Loucy (cell line): ENCODE data around the gene HOXB7.

ENCODE experiments used
- H2AFZ ChIP-seq: fragments of 200-600 bp; sonication (generic); 2 replicates; pipeline ENCODE4 v1.6.0; 2016; ENCODE audit warnings: antibody characterized with exemption, mild to moderate bottlenecking, low read length, moderate library complexity
- H3F3A ChIP-seq: fragments of 200-600 bp; 2 replicates; pipeline ENCODE4 v1.6.0; 2016; ENCODE audit warnings: antibody characterized with exemption, low read depth, mild to moderate bottlenecking
- H3K27me3 ChIP-seq: fragments of 200-600 bp; sonication (generic); 2 replicates; pipeline ENCODE4 v1.6.1; 2014; ENCODE audit warnings: low read length, mild to moderate bottlenecking; ENCODE audit not compliant: insufficient read depth, poor library complexity, severe bottlenecking
- H3K36me3 ChIP-seq: fragments of 200-600 bp; sonication (generic); 2 replicates; pipeline ENCODE4 v1.6.1; 2016; ENCODE audit warnings: low read length; ENCODE audit not compliant: insufficient read depth
- H3K4me1 ChIP-seq: fragments of 200-600 bp; sonication (generic); 2 replicates; pipeline ENCODE4 v1.5.1; 2014; ENCODE audit warnings: low read length, mild to moderate bottlenecking; ENCODE audit not compliant: insufficient read depth, poor library complexity, severe bottlenecking
- H3K4me2 ChIP-seq: fragments of 200-600 bp; sonication (generic); 2 replicates; pipeline ENCODE4 v1.6.0; 2014; ENCODE audit warnings: antibody characterized with exemption, low read length, low read depth, mild to moderate bottlenecking; ENCODE audit not compliant: poor library complexity, severe bottlenecking
- H3K4me3 ChIP-seq: fragments of 200-600 bp; sonication (generic); 2 replicates; pipeline ENCODE4 v1.5.1; 2014; ENCODE audit warnings: low read length, mild to moderate bottlenecking, mixed read lengths; ENCODE audit not compliant: poor library complexity, severe bottlenecking
- H3K79me2 ChIP-seq: fragments of 200-600 bp; sonication (generic); 2 replicates; pipeline ENCODE4 v1.6.1; 2014; ENCODE audit warnings: low read length; ENCODE audit not compliant: insufficient read depth
- H3K9ac ChIP-seq: fragments of 200-600 bp; sonication (generic); 2 replicates; pipeline ENCODE4 v1.6.0; 2014; ENCODE audit warnings: mild to moderate bottlenecking, low read depth, low read length, moderate library complexity; ENCODE audit not compliant: poor library complexity, severe bottlenecking
- H3K9me2 ChIP-seq: fragments of 200-600 bp; sonication (generic); replicated peaks from 2 replicates; pipeline ENCODE4 v1.6.1; 2016; ENCODE audit warnings: low read depth, low read length, mixed read lengths
- H3K9me3 ChIP-seq: fragments of 200-600 bp; sonication (generic); 2 replicates; pipeline ENCODE4 v1.6.1; 2014; ENCODE audit warnings: mild to moderate bottlenecking, antibody characterized with exemption, low read length, low read depth; ENCODE audit not compliant: insufficient read depth
- H4K20me1 ChIP-seq: fragments of 200-600 bp; sonication (generic); 2 replicates; pipeline ENCODE4 v1.6.0; 2014; ENCODE audit warnings: antibody characterized with exemption, low read length, mild to moderate bottlenecking; ENCODE audit not compliant: insufficient read depth, poor library complexity, severe bottlenecking
- EZH2phosphoT487 ChIP-seq: fragments of 200-600 bp; IDR thresholded peaks from 2 replicates; pipeline ENCODE4 v1.6.1; 2018; ENCODE audit warnings: antibody characterized with exemption, mild to moderate bottlenecking, moderate library complexity, borderline replicate concordance
- TF ChIP-seq, protein P1 (sequence below): fragments of 200-600 bp; sonication (generic); conservative IDR thresholded peaks from 2 replicates; pipeline ENCODE4 v1.5.1; 2014; ENCODE audit warnings: mild to moderate bottlenecking, antibody characterized with exemption, low read length

The HOXB7 gene

DNA sequence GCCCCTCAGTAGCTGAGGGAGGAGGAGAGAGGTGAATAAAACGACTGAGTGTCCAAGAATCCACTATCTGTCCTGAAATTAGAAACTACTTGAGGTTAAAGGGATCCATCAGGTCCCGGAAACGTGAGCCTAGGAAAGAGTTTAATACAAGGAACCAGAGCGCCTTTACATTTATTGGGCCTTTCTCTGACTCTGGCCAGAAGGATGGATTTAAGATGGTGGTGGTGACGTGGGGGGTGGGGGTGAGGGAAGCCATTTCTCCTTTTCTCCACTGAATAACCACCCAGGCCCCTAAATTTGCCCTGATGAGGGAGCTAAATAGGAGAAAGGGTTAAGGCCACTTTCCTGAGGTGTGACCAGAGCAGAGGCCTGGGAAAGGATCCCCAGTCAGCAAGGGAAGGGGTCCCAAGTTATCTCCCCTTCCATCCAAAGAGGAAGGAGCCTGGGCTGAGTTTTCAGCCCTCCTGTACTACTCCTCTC, 16.3 kb upstream of the HOXB7 start:
- no peak for TF ChIP-seq EZH2phosphoT487
- TF ChIP-seq, protein P1, sequence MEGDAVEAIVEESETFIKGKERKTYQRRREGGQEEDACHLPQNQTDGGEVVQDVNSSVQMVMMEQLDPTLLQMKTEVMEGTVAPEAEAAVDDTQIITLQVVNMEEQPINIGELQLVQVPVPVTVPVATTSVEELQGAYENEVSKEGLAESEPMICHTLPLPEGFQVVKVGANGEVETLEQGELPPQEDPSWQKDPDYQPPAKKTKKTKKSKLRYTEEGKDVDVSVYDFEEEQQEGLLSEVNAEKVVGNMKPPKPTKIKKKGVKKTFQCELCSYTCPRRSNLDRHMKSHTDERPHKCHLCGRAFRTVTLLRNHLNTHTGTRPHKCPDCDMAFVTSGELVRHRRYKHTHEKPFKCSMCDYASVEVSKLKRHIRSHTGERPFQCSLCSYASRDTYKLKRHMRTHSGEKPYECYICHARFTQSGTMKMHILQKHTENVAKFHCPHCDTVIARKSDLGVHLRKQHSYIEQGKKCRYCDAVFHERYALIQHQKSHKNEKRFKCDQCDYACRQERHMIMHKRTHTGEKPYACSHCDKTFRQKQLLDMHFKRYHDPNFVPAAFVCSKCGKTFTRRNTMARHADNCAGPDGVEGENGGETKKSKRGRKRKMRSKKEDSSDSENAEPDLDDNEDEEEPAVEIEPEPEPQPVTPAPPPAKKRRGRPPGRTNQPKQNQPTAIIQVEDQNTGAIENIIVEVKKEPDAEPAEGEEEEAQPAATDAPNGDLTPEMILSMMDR: no peak
- H3K9ac ChIP-seq: peak overlapping the region; percentile 98
- H3K79me2 ChIP-seq: peaks cover 98% of the 10 kb centered on the region
- H3K36me3 ChIP-seq: peaks cover 5% of the 10 kb centered on the region; the same call in 1 of the 2 replicates
- no peaks in the 10 kb centered on the region for H3K9me2 ChIP-seq
- no peak overlapping the region for H2AFZ ChIP-seq
- H3F3A ChIP-seq: no peaks in the 10 kb centered on the region
- H4K20me1 ChIP-seq: peaks cover 24% of the 10 kb centered on the region
- peak overlapping the region; percentile 95 for H3K4me2 ChIP-seq
- H3K4me3 ChIP-seq: peak overlapping the region; percentile 89
- peaks cover 28% of the 10 kb centered on the region for H3K27me3 ChIP-seq
- H3K9me3 ChIP-seq: no peaks in the 10 kb centered on the region
- peaks cover 48% of the 10 kb centered on the region for H3K4me1 ChIP-seq

DNA sequence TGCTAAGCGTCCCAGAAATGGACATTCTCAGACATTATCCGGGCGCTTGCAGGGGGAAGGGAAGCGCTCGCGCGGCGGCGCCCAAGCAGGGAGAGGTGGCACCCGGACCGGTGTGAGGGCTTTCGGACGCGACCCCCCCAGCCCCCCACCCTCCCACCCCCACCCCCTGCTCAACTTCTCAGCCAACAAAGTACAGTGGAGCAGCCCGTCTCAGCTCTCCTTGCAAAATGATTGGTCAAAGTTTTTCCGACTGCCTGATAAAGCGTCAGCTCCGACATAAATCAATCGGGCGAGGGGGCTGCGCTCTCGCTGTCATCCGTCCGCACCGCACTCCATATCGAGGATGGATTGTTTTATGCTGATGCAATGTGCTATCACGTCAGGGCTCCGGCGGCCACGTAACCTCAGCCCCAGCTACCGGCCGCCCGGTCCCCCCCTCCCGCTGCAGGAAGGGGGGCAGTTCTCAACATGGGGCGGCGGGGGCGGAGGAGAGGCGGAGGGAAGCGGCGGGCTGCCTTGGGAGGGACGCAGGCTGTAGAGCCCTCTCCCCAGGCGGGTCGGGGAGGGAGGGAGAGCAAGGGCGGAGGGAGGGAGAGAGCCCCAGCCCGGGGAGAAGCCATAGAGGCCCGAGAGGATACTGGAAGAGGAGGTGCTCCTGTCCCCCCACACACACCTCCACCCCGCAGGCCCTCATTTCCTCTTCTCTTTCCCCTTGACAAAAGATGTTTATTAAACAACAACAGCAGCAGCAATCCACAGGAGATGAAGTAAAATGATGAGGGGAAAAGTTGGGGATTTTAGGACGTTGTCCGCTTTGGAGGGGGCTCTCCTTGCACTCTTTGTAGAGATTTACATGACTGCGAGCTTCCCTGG, 15.7 kb upstream of the HOXB7 start, which contains the start of gene HOXB9:
Gene HOXB9, minus strand, starts transcription at position 114 of the 873 bp plus-strand sequence. Its CDS starts 89 bp downstream, at position 25.
- H3K9ac ChIP-seq: peak within 1 kb of the TSS; percentile 100
- peak within 1 kb of the TSS; percentile 89 for H3K4me3 ChIP-seq
- H3K27me3 ChIP-seq: peaks cover 31% of the 10 kb centered on the region
- H3K79me2 ChIP-seq: peaks cover 98% of the 10 kb centered on the region
- peak within 1 kb of the TSS; percentile 98 for H3K4me2 ChIP-seq
- peaks cover 24% of the 10 kb centered on the region for H4K20me1 ChIP-seq
- H2AFZ ChIP-seq: no peak within 1 kb of the TSS
- TF ChIP-seq, protein P1: no peak
- TF ChIP-seq EZH2phosphoT487: no peak
- no peaks in the 10 kb centered on the region for H3K9me3 ChIP-seq
- H3K36me3 ChIP-seq: peaks cover 8% of the 10 kb centered on the region; the same call in 1 of the 2 replicates
- peaks cover 44% of the 10 kb centered on the region for H3K4me1 ChIP-seq
- no peaks in the 10 kb centered on the region for H3K9me2 ChIP-seq
- no peaks in the 10 kb centered on the region for H3F3A ChIP-seq

DNA sequence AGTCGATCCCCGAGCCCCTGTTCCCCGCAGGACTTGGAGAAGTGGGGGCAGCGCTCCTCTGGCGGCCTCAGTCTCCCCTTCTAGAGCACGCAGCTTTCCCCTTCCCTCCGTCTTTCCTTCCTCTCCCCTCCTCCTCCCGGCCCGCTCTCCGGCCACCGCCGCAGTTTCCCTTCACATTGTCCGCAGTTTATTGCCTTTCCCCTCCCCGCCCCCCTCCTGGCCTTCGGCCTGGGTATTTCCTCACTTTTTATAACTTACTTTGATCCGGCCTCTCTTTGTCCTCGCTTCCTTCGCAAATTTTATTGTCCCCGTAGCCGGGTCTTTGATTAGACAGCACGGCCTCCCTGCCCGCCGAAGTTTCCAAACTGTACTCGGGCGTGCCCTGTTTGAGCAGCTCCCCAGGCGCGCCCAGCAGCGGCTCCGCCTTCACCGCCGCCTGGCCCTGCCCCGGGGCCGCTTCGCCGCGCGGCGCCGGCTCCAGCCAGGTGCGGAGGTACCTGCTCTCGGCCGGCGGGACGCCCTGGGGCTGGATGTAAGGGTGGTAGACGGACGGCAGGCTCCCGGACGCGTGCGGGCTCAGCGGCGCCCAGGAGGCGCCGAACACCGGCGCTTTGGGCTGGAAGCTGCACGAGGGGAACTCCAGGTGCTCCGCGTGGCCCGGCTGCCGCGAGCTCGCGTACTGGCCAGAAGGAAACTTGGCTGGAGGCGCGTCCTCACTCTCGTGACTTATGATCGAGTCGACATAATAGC, 14.9 kb upstream of the HOXB7 start:
- peaks cover 31% of the 10 kb centered on the region for H3K27me3 ChIP-seq
- H4K20me1 ChIP-seq: peaks cover 24% of the 10 kb centered on the region
- peaks cover 98% of the 10 kb centered on the region for H3K79me2 ChIP-seq
- peak overlapping the region; percentile 89 for H3K4me3 ChIP-seq
- no peaks in the 10 kb centered on the region for H3K9me2 ChIP-seq
- peak overlapping the region; percentile 98 for H3K4me2 ChIP-seq
- peaks cover 8% of the 10 kb centered on the region; the same call in 1 of the 2 replicates for H3K36me3 ChIP-seq
- peaks cover 51% of the 10 kb centered on the region for H3K4me1 ChIP-seq
- H3K9me3 ChIP-seq: no peaks in the 10 kb centered on the region
- no peak overlapping the region for H2AFZ ChIP-seq
- H3F3A ChIP-seq: no peaks in the 10 kb centered on the region
- peak overlapping the region; percentile 100 for H3K9ac ChIP-seq
- no peak for TF ChIP-seq EZH2phosphoT487
- TF ChIP-seq, protein P1: no peak
